H1 (cell line): ENCODE data around the gene TNS3. TPM values are rescaled to one million over a fixed set of nuclear protein-coding genes. Genes with fewer than 3 reads are reported as not detected.

Source experiments
- ASH2L ChIP-seq: fragments of 200-600, 300-600 bp; sonication (generic); IDR thresholded peaks from one replicate; pipeline ENCODE4 v1.7.1; 2017; ENCODE audit warnings: low read length
- CHD7 ChIP-seq: fragments of 300-600 bp; sonication (generic); IDR thresholded peaks from 2 replicates; pipeline ENCODE4 v1.7.1; 2012; ENCODE audit warnings: low read length, moderate library complexity, mild to moderate bottlenecking, inconsistent platforms; ENCODE audit not compliant: insufficient replicate concordance
- GTF2F1 ChIP-seq: IDR thresholded peaks from 2 replicates; pipeline ENCODE4 v1.6.1; 2012; ENCODE audit warnings: low read depth, low read length, improper control_type of control experiment, borderline replicate concordance
- HDAC6 ChIP-seq: IDR thresholded peaks from one replicate; pipeline ENCODE4 v1.7.1; 2012; ENCODE audit warnings: low read depth, mild to moderate bottlenecking, inconsistent platforms, low read length, moderate library complexity
- KDM5A ChIP-seq: fragments of 200-600 bp; IDR thresholded peaks from 2 replicates; pipeline ENCODE4 v1.7.1; 2012; ENCODE audit warnings: mild to moderate bottlenecking, low read length, inconsistent platforms, mixed read lengths
- NRF1 ChIP-seq: IDR thresholded peaks from 2 replicates; pipeline ENCODE4 v1.6.1; 2011; ENCODE audit warnings: mild to moderate bottlenecking, low read depth, low read length, improper control_type of control experiment
- SP2 ChIP-seq: IDR thresholded peaks from 2 replicates; pipeline ENCODE4 v1.6.1; 2012; ENCODE audit warnings: mild to moderate bottlenecking, low read length, inconsistent platforms
- SRF ChIP-seq: IDR thresholded peaks from 2 replicates; pipeline ENCODE4 v1.6.1; 2011; ENCODE audit warnings: mild to moderate bottlenecking, low read depth, low read length, moderate library complexity
- ZNF274 ChIP-seq: IDR thresholded peaks from 2 replicates; pipeline ENCODE4 v1.7.0; 2012; ENCODE audit warnings: low read length, borderline replicate concordance; ENCODE audit errors: extremely low read depth
- polyA plus RNA-seq, 7 experiments: library from polyadenylated mRNA; depleted of rRNA in 3 of 7; stranded (reverse) in 5 of 7; unstranded in 2 of 7; fragments of >200 nt in 5 of 7; fragments of 200-250 nt in 2 of 7; gene quantifications; 1 replicate in 5 of 7; 2 replicates in 1 of 7; 4 replicates in 1 of 7; pipeline versions ENCODE4 v1.2.1 to v1.2.3, GENCODE V29; 2011 to 2013; ENCODE audit warnings: missing spikeins in 2 of 7, mixed read lengths in 2 of 7
- total RNA-seq: library from RNA; stranded (reverse); fragmentation: NEBNext Ultra II Directional; extraction: Animal tissue kit (Norgen Biotek cat#: 25700); gene quantifications from 2 replicates; pipeline ENCODE4 v1.2.1, GENCODE V29; 2021

Gene TNS3
- total and polyA plus RNA-seq, 2 of the 8 experiments (the other 6 are each of a cell fraction or from before 2014, with no cell fraction given), result 11.9 to 24.2 TPM

DNA sequence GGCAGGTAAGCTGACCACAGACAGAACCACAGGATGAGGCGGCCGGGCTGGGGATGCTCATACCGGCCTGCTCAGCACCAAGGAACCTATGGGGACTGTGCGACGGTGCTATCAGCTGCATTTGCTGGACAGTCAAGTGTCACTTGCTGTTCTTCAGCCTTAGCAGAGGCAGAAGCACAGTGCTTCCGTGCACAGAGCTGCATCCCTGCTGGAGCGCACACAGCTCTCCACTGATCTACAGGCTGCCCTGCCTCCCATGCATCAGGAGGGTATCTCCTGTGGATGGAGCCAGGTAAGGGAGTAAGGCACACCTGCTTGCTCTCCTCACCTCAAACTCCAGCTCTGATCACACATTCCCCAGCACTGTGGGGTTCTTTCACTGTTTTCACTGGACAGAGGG is 97.5 kb downstream of the TNS3 start (continued):
- TF ChIP-seq CHD7 (no peak), KDM5A (no peak), HDAC6 (no peak), SRF (no peak), NRF1 (no peak), SP2 (no peak), ASH2L (no peak), GTF2F1 (no peak), ZNF274 (no peak)
